ENCODE results near the gene CLTA.
"Not testable (repeated sequence)": the region's sequence is repeated elsewhere in the genome, so short reads cannot be mapped to it uniquely, and the experiment has no call there.

The CLTA gene

GRCh38 chr9:36174271-36174670 is 16.4 kb upstream of the CLTA start:
- DNase-seq (ENCODE audit: low read depth), result no peak
- TF ChIP-seq, protein P1, sequence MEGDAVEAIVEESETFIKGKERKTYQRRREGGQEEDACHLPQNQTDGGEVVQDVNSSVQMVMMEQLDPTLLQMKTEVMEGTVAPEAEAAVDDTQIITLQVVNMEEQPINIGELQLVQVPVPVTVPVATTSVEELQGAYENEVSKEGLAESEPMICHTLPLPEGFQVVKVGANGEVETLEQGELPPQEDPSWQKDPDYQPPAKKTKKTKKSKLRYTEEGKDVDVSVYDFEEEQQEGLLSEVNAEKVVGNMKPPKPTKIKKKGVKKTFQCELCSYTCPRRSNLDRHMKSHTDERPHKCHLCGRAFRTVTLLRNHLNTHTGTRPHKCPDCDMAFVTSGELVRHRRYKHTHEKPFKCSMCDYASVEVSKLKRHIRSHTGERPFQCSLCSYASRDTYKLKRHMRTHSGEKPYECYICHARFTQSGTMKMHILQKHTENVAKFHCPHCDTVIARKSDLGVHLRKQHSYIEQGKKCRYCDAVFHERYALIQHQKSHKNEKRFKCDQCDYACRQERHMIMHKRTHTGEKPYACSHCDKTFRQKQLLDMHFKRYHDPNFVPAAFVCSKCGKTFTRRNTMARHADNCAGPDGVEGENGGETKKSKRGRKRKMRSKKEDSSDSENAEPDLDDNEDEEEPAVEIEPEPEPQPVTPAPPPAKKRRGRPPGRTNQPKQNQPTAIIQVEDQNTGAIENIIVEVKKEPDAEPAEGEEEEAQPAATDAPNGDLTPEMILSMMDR (conservative IDR thresholded peaks at IDR 0.05; ENCODE audit: low read depth, low read length), result no peak
- H3K4me3 ChIP-seq (ENCODE audit: low read length), result no peak overlapping the region

- DNase-seq (ENCODE audit: low read depth), result no peak
- TF ChIP-seq, protein P1 (conservative IDR thresholded peaks at IDR 0.05; ENCODE audit: low read depth, low read length), result no peak
- H3K4me3 ChIP-seq (ENCODE audit: low read length), result no peak overlapping the region
Observed at GRCh38 chr9:36174731-36175130, 16.0 kb upstream of the CLTA start.

DNA sequence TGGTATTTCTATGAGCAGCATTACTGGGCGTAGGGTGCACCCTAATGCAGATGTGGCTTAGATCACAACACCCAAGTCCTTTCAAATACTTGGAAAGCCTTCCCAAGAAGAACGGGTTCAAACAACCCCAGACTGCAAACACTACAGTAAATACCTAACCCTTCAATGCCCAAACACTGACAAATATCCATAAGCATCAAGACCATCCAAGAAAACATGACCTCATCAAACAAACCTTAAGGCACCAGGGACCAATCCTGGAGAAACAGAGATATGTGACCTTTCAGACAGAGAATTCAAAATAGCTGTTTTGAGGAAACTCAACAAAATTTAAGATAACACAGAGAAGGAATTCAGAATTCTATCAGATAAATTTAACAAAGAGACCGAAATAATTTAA is 15.5 kb upstream of the CLTA start:
- not testable (repeated sequence) for H3K4me3 ChIP-seq (ENCODE audit: low read length); DNase-seq (ENCODE audit: low read depth)

- not testable (repeated sequence) for DNase-seq (ENCODE audit: low read depth); H3K4me3 ChIP-seq (ENCODE audit: low read length)
Observed at GRCh38 chr9:36176496-36176895, 14.2 kb upstream of the CLTA start.

DNA sequence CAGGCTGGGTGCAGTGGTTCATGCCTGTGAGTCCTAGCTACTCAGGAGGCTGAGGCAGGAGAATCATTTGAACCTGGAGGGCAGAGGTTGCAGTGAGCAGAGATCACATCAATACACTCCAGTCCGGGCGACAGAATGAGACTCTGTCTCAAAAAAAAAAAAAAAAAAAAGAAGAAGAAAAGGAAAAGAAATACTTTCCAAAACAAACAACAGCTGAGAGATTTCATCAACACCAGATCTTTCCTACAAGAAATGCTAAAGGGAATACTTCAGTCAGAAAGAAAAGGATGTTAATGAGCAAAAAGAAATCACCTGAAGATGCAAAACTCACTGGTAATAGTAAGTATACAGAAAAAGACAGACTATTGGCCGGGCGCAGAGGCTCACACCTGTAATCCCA is 13.2 kb upstream of the CLTA start:
- no peak for DNase-seq (ENCODE audit: low read depth)
- TF ChIP-seq, protein P1 (conservative IDR thresholded peaks at IDR 0.05; ENCODE audit: low read depth, low read length), result no peak
- no peak overlapping the region for H3K4me3 ChIP-seq (ENCODE audit: low read length)

- DNase-seq (ENCODE audit: low read depth), result not testable (repeated sequence)
Observed at GRCh38 chr9:36180243-36180642, 10.5 kb upstream of the CLTA start.

GRCh38 chr9:36187414-36187813 is 3.3 kb upstream of the CLTA start:
- no peak for DNase-seq (ENCODE audit: low read depth)
- TF ChIP-seq, protein P1 (conservative IDR thresholded peaks at IDR 0.05; ENCODE audit: low read depth, low read length), result no peak
- H3K4me3 ChIP-seq (ENCODE audit: low read length), result no peak overlapping the region

More at GRCh38 chr9:36180243-36180642, 10.5 kb upstream of the CLTA start:
- H3K4me3 ChIP-seq (ENCODE audit: low read length), result not testable (repeated sequence)

GRCh38 chr9:36188212-36188611 is 2.5 kb upstream of the CLTA start:
- DNase-seq (ENCODE audit: low read depth), result no peak
- no peak overlapping the region for H3K4me3 ChIP-seq (ENCODE audit: low read length)
- TF ChIP-seq, protein P1 (conservative IDR thresholded peaks at IDR 0.05; ENCODE audit: low read depth, low read length), result no peak

GRCh38 chr9:36189976-36190375 is 745 bp upstream of the CLTA start:
- TF ChIP-seq, protein P1 (conservative IDR thresholded peaks at IDR 0.05; ENCODE audit: low read depth, low read length), result no peak
- H3K4me3 ChIP-seq (ENCODE audit: low read length), result peak overlapping the region; percentile 87
- no peak for DNase-seq (ENCODE audit: low read depth)
